ENCODE results near the gene FGGY.
"Not testable (repeated sequence)": the region's sequence is repeated elsewhere in the genome, so short reads cannot be mapped to it uniquely, and the experiment has no call there.

Gene FGGY

DNA sequence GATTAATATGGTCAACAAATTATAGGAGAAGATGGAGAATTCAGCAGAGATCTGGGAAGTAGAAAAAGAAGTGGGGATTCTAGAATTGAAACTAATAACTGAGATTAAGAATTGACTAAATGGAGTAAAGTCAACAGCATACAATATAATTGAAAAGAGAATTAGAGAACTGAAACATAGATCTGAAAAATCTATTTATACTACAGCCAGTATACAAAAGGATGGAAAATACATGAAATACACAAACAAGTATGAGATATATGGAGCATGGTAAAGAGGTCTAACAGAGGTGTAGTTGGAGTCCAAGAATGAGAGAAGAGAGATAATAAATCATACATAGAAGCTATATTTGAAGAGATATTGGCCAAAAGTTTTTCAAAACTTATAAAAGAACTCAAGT, 235.2 kb downstream of the FGGY start:
- DNase-seq, result no peak
- no peak overlapping the region for H3K4me3 ChIP-seq (ENCODE audit: low read depth, low read length)
- no peaks in the 10 kb centered on the region for H3K9me3 ChIP-seq
- TF ChIP-seq, protein P1, sequence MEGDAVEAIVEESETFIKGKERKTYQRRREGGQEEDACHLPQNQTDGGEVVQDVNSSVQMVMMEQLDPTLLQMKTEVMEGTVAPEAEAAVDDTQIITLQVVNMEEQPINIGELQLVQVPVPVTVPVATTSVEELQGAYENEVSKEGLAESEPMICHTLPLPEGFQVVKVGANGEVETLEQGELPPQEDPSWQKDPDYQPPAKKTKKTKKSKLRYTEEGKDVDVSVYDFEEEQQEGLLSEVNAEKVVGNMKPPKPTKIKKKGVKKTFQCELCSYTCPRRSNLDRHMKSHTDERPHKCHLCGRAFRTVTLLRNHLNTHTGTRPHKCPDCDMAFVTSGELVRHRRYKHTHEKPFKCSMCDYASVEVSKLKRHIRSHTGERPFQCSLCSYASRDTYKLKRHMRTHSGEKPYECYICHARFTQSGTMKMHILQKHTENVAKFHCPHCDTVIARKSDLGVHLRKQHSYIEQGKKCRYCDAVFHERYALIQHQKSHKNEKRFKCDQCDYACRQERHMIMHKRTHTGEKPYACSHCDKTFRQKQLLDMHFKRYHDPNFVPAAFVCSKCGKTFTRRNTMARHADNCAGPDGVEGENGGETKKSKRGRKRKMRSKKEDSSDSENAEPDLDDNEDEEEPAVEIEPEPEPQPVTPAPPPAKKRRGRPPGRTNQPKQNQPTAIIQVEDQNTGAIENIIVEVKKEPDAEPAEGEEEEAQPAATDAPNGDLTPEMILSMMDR (IDR thresholded peaks at IDR 0.05; ENCODE audit: low read depth, low read length), result no peak
- no peaks in the 10 kb centered on the region for H3K36me3 ChIP-seq
- H3K27me3 ChIP-seq, result no peaks in the 10 kb centered on the region
- H3K4me1 ChIP-seq, result no peaks in the 10 kb centered on the region

DNA sequence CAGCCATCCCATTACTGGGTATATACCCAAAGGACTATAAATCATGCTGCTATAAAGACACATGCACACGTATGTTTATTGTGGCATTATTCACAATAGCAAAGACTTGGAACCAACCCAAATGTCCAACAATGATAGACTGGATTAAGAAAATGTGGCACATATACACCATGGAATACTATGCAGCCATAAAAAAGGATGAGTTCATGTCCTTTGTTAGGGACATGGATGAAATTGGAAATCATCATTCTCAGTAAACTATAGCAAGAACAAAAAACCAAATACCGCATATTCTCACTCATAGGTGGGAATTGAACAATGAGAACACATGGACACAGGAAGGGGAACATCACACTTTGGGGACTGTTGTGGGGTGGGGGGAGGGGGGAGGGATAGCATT, 241.6 kb downstream of the FGGY start:
- H3K4me1 ChIP-seq; H3K9me3 ChIP-seq; H3K27me3 ChIP-seq; H3K36me3 ChIP-seq; H3K4me3 ChIP-seq (ENCODE audit: low read depth, low read length); DNase-seq: not testable (repeated sequence)

GRCh38 chr1:59539961-59540681, 243.2 kb downstream of the FGGY start:
- Histone ChIP-seq H3K4me3 (ENCODE audit: low read depth, low read length) (no peak overlapping the region), H3K9me3 (no peaks in the 10 kb centered on the region), H3K4me1 (no peaks in the 10 kb centered on the region), H3K27me3 (no peaks in the 10 kb centered on the region), H3K36me3 (no peaks in the 10 kb centered on the region)
- TF ChIP-seq, protein P1 (IDR thresholded peaks at IDR 0.05; ENCODE audit: low read depth, low read length), result no peak
- DNase-seq, result no peak

DNA sequence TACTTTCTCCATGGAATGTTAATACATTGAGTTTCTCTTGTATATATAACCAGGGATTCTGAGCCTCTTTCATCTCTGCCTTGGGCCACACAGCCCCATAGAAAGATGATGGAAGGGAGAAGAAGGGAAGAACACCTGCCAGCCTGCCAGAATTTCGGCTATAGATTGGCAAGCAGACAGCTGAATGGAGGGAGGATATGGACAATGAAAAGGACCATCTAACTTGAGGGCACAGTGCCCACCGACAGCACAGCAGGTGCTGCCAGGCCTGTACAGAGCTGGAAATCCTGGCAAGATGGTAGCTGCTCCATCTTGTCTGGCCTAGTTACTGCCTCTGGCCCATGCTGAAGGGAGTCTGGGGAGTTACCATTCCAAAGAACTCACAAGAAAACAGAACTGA, 244.3 kb downstream of the FGGY start:
- no peaks in the 10 kb centered on the region for H3K36me3 ChIP-seq
- TF ChIP-seq, protein P1 (IDR thresholded peaks at IDR 0.05; ENCODE audit: low read depth, low read length), result no peak
- H3K9me3 ChIP-seq, result no peaks in the 10 kb centered on the region
- no peaks in the 10 kb centered on the region for H3K27me3 ChIP-seq
- H3K4me3 ChIP-seq (ENCODE audit: low read depth, low read length), result no peak overlapping the region
- H3K4me1 ChIP-seq, result no peaks in the 10 kb centered on the region
- no peak for DNase-seq

GRCh38 chr1:59541891-59542290, 245.0 kb downstream of the FGGY start:
- Histone ChIP-seq H3K36me3 (no peaks in the 10 kb centered on the region), H3K4me1 (no peaks in the 10 kb centered on the region), H3K4me3 (ENCODE audit: low read depth, low read length) (no peak overlapping the region), H3K9me3 (no peaks in the 10 kb centered on the region), H3K27me3 (no peaks in the 10 kb centered on the region)
- DNase-seq, result no peak
- TF ChIP-seq, protein P1 (IDR thresholded peaks at IDR 0.05; ENCODE audit: low read depth, low read length), result no peak

DNA sequence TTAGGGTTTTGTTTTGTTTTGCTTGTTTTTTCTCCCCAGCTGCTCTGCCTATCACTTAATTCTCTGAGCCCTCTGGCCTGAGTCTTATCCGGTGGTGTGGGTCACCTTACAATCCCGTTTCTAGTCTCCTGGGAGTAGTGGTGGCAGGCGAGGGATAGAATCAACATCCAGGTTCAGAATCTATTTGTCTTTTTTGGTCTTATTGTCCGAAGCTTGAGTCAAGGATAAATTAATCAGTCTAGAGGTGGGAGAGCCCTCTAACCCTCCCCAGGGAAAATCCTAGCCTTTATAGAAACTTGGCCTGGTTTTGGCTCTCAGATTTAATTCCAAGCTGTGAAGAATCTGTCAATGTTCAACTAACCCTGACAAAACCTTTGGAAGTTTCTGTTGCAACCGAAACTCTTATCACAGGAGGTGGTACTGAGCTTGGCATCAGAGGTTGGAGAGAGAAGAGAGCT, 246.3 kb downstream of the FGGY start:
- no peak for DNase-seq
- TF ChIP-seq, protein P1 (IDR thresholded peaks at IDR 0.05; ENCODE audit: low read depth, low read length), result no peak

More for the DNA sequence above, 246.3 kb downstream of the FGGY start:
- H3K36me3 ChIP-seq, result no peaks in the 10 kb centered on the region
- H3K27me3 ChIP-seq, result no peaks in the 10 kb centered on the region
- H3K4me1 ChIP-seq, result no peaks in the 10 kb centered on the region
- H3K4me3 ChIP-seq (ENCODE audit: low read depth, low read length), result no peak overlapping the region
- no peaks in the 10 kb centered on the region for H3K9me3 ChIP-seq
